RPMI7951 (cell line): ENCODE results near the gene EPHA1. TPM values are rescaled to one million over a fixed set of nuclear protein-coding genes. Genes with fewer than 3 reads are reported as not detected.
"Not testable (repeated sequence)": the region's sequence is repeated elsewhere in the genome, so short reads cannot be mapped to it uniquely, and the experiment has no call there.

Experiments
- DNase-seq: peaks from one replicate; pipeline ENCODE4 v3.0.0-alpha.2; 2012; ENCODE audit warnings: low read depth
- total RNA-seq: library from RNA; depleted of rRNA; stranded (reverse); fragments of >200 nt; shearing (Covaris generic); gene quantifications from 2 replicates; pipeline ENCODE4 v1.2.3, GENCODE V29; 2014

Gene EPHA1
- total RNA-seq, 1 experiment from 2014 or later = not detected

DNA sequence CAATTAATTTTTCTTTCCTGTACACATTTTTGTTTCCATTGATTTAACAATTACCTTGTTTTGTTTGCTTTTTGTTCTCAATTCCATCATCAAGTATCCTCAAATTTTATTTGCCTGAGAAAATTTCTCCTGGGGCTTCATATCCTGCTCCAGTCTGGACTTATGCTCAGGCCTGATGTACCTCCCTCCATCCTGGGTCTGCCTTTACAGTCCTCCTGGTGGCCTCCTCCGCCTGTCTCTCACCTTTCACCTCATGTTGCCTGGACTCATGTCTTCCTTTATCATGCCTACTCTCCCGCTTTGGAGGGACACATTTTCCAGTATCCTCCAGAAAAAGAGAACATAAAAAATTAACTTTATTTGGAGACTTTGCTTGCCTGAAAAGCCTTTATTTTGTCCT is 22.5 kb upstream of the EPHA1 start:
- no peak for DNase-seq

DNA sequence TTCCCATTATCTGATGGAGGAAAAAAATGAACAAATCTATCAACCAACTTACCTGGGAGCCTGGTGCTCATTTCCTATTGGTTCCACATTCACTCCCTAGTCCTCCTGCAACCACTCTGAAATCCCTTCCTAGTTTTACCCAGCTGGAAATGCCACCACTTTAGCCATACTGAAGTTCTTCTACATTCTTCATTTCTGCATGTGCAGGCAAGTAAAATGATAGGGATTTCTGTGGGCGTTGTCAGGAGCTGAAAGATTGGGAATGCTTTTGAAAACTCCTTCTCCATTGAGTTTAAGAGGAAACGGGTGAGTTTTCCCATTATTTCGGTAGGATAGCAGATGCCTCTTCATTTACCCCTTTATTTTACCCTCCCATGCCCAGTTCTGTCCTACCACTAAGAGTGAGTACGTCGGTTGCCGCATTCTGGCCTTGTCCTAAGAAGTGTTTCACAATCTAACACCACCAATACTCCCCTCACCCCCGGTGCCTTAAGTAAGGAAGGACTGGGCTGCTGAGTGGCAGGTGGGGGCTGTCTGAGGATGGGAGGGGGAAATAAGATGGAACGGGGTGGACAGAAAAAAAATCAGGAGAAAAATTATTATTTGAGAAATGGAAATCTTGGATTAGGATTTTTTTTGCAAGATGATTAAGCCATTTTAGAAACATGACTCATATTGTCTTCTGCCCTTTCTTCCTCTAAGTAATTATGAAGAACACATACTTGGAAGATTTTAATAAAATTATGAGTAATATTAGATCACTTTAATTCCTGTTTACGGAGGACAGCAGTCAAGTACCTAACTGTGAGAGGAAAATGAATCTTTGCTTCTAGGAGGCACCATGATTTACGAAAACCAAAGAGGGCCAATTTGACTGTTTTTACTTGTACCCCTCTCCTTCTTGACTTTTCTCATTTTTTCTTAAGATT is 21.4 kb upstream of the EPHA1 start:
- DNase-seq = no peak

DNA sequence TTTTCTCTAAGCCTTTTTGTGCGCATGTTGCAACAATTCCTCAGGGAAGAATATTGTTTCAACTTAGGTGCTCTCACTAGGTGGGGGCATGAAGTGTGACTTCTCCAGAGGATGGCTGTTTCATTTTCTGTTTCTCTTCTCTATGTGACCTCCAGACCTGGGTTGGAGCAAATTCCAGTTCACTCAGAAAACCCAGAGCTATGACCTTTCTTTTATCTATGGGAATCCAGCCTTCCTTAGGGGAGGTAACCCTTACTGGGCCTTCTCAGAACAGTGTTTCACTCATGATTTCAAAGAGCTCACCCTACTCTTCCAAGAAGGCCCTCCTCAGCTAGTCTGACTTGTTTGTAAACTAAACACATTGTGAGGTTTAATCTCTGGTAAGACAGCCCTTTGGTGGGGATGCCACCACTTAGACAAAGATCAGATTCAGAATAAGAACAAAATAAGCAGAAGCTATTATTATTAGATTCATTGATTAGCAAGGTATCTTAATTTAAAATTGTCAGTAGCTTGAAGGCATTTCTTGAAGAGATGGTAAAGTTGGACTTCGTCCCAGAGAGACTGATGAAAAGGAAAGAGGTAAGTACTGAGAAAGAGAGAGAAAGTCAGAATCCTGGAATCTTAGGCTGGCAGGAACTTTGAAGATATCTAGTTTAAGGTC is 18.0 kb upstream of the EPHA1 start:
- no peak for DNase-seq

DNA sequence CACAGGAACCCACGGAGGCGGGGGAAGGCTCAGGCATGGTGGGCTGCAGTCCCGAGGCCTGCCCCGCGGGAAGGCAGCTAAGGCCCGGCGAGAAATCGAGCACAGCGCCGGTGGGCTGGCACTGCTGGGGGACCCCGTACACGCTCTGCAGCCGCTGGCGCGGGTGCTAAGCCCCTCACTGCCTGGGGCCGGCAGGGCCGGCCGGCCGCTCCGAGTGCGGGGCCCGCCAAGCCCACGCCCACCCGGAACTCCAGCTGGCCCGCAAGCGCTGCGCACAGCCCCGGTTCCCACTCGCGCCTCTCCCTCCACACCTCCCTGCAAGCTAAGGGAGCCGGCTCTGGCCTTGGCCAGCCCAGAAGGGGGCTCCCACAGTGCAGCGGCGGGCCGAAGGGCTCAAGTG is 15.8 kb upstream of the EPHA1 start:
- not testable (repeated sequence) for DNase-seq

DNA sequence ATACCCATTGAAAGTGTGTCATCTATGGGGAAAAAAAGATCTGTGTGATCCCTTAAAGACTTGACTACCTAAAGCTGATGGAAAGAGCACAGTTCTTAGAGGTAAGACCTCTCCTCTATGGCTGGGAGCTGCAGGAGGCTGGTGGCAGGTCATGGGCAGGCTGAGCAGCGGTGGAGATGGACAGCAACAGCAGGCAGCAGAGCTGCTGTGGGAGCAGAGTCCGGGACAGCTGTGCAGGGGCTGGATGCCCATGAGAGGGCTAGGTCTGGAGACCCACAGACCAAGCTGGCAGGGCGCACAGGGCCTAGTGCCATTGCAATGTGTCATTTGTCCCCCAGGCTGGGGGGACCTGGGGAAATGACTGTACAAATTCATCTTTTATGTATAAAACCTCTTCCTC is 13.4 kb upstream of the EPHA1 start:
- no peak for DNase-seq

DNA sequence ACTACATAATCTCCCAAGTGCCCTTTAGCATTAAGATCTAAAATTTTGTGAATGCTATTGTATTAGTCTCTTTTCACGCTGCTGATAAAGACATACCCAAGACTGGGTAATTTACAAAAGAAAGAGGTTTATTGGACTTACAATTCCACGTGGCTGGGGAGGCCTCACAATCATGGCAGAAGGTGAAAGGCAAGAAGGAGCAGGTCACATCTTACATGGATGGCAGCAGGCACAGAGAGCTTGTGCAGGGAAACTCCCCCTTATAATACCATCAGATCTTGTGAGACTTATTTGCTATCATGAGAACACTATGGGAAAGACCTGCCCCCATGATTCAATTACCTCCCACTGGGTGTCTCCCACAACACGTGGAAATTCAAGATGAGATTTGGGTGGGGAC is 12.0 kb upstream of the EPHA1 start:
- not testable (repeated sequence) for DNase-seq

DNA sequence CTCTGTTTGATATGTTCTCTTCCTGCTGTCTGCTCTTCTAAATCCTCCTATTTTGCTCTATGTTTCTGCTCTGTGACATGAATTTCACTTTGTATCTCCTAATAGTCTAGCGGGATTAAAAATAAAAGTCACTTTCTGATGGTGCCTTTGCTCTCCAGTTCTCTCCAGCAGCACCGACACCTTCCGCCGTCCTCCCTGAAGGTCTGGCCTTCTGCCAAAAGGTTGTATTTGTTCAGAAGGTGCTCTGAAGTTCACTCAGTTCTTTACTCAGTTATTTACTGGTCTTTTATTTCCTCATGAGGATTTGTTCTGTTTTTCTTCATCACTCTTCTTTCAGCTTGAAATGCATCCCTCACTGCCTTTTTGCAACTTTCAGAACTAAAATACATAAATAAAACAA is 11.2 kb upstream of the EPHA1 start:
- no peak for DNase-seq

DNA sequence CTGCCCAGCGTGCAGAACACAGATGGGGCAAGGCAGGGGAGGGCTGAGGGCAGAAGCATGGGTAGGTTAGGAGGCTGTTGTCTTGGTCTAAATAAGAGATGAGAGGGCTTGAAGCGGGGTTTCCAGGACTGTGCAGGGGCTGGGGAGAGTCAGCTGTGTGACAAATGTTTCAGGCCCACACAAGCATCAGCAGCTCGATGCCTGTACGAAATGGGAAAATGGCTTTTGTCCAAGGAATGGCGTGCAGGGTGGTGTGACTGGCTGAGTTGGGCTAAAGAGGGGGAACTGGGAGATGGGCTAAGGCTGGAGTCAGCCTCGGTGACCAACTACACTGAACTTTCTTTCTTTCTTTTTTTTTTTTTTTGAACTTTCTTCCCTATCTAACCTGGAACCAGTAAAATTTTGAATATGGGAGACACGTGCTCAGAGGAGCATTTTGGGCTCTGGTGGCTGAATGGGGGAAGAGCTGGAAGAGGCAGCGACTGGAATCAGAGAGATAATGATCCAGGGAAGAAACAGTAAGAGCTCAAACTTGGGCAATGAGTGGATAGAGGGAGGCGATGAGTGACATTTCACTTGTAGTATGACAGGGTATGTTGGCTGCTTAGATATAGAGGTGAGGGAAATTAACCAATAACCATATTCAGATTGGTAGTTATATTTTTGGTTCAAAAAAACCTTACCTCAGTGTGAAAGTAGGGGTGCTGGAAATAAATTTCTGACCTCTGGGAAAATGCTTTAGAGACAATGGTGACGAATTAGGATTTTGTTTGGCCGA is 10.2 kb upstream of the EPHA1 start:
- DNase-seq = no peak

DNA sequence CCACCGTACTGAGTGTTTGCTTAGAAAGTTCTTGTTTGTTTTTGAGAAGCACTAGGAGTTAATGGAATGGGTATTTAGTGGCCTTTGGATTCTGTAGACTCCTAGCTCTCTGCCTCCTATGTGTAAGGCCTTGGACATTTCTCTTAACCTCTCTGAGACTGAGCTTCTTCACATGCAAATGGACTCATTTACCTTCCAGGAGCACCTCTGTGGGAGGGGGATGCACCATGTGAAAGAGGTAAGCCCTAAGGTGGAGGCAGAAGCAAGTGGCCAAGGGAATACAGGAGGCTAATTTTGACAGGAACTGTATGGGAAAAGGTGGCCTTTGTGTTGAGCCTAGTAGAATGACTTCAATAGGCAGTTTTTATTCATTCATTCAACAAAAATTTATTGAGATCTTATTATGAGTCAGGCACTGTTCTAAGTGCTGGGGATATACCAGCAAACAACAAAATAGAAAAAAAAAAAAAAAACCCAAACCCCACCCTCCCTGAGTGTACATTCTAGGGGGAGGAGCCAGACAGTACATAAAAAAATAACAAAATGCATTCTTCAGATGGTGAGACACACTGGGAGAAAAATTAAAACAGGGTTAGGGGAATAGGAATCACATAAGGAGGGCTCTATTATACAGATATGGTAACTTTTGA is 9.2 kb upstream of the EPHA1 start:
- no peak for DNase-seq

DNA sequence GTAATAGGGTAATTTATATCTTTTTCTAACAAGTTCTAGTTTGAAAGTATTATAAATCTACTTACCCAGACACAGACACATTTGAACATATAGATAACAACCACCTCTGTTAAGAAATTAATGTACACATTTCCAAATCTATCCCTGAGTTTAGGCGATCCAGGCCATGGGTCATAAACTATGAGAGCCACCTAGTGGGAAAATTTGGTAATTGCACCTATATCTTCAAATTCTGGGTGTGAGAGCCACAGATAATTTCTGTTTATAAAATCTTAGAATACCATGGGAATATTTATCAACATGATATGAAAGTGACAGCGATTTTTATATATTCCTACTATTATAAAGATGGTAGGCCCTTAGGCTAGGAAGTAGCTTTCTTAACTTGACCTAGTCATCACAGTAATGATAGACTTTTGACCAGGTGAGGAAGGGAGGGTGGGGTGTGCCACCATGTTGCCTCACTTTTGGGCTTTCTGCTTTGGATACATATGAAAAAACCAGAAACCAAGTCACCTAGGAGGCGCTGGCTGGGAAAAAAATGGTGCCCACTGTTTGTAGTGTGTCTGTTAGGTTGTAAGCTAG is 8.0 kb upstream of the EPHA1 start:
- peak; percentile 51 for DNase-seq

DNA sequence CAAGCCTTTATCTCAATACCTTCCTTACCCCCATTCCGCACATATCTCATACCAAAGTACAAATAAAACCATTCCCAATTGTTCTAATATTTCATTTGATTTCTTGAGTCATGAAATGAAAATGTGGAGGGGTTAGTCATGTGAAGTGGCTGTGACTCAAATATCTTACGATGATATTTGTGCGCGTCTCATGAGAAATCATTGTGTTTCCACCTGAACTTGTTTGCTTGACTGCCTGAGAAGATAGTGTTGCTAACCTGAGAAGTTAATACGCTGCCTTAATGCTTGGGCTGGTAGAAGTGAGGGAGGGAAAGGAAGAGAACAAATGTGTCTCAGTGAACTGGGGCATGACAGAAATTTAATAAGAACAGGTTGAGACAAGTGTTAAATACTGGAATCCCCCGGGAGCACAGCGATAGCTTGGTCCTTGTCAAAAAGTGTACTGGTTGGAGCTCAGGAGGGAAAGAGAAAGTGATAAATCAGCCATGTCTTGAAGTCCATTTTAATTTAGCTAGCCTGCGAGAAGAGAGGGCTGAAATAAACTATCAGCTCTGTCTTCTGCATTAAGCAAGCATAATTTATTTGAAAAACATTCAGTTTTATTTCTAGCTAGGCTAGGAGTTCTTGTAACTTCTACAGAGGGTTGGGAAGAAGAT is 7.2 kb upstream of the EPHA1 start:
- DNase-seq = no peak

DNA sequence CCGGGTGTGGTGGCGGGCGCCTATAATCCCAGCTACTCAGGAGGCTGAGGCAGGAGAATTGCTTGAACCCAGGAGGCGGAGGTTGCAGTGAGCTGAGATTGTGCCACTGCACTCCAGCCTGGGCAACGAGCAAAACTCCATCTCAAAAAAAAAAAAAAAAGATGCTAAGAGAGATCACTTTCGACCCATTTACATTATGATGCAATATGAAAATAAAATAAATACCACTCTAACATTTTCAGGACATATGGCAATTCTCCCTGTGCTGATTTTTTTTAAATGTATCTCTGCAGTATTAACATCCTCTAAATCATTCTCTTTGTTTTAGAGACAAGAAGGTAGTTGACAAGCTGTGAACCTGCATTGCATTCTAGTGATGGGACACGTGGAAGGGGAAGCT is 6.6 kb upstream of the EPHA1 start:
- DNase-seq = not testable (repeated sequence)

DNA sequence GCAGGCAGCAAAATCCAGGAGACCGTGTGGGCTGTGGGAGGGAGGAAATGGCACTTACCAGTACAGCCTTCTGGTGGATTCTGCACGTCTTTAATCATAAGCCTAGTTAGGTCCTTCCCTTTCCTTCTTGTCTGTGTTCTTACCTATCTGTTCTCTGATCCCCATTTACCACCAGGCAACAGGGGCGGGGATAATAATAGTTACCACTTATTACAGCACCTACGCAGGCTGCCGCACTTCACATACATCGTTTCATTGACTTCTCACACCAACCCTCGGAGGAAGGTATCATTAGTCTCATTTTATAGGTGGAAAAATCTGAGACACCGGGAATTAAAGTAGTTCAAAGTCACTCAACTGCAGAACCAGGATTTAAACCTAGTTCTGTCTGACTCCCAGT is 4.5 kb upstream of the EPHA1 start:
- DNase-seq = no peak

DNA sequence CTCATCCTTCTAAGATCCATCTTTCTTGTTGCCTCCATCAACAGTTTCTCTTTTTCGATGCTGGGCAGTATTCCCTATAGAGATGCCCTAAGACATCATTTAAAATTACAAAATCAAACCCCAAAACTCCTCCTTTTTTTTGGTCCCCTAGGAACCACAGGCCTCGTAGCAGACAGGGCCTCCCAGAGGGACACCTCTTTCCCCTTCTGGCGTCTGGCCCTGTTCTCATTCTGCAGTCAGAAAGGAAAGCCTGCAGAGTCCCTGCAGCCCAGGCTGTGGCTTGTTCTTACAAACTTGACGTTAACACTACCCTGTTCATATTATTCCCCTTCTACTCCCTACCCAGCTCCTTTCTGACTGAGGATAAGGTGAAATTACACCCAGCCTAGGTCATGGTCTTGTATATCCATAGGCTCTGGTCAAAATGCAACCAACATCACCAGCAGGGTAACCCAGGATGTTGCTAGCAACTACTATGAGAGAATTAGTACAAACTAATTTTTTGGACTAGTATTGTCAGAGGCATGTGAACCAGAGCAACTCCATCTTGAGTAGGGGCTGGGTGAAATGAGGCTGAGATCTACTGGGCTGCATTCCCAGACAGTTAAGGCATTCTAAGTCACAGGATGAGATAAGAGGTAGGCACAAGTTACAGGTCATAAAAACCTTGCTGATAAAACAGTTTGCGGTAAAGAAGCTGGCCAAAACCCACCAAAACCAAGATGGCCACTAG is 3.5 kb upstream of the EPHA1 start:
- no peak for DNase-seq

DNA sequence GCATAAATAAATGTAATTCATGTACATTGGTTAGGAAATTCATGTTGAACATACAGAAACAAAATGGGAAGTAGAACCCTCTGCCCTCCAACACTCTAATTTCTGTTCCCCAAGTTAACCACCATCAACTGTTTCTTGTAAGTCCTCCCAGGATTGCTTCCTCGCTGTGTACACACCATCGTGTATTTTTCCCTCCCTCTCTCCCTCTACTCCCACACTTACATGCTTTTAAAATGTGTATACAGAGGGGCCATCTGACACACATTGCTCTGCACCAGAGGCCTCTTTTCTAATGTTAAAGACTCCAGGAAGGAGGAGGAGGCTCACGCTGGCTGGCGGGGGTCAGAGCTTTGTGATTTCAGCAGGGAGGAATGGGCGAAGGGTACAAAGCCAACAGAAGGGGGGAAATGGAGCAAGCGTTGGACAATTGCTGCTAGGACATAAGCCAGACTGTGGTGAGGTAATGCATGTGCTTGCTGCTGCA is 1.9 kb upstream of the EPHA1 start:
- no peak for DNase-seq

DNA sequence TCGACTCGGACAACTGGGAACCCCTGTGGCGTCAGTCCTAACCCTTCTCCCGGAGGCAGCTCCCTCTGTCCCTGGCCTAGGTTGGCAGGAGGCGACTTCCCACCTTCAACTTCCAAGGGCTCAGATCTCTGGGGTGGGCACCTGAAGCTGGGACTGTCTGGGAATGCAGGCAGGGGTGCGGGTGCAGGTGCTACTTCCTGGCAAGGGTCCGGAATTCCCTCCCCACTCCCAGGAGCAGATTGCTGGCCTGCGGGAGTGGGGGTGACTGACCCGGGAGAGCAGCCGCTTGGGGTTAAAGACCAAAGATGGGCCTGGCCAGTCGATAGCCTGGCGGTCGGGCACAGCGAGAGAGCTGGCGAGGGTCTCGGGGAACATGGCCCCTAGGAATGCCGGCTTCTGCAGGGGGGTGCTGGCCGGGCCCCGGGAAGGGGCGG is 387 bp downstream of the EPHA1 start:
- DNase-seq = no peak

DNA sequence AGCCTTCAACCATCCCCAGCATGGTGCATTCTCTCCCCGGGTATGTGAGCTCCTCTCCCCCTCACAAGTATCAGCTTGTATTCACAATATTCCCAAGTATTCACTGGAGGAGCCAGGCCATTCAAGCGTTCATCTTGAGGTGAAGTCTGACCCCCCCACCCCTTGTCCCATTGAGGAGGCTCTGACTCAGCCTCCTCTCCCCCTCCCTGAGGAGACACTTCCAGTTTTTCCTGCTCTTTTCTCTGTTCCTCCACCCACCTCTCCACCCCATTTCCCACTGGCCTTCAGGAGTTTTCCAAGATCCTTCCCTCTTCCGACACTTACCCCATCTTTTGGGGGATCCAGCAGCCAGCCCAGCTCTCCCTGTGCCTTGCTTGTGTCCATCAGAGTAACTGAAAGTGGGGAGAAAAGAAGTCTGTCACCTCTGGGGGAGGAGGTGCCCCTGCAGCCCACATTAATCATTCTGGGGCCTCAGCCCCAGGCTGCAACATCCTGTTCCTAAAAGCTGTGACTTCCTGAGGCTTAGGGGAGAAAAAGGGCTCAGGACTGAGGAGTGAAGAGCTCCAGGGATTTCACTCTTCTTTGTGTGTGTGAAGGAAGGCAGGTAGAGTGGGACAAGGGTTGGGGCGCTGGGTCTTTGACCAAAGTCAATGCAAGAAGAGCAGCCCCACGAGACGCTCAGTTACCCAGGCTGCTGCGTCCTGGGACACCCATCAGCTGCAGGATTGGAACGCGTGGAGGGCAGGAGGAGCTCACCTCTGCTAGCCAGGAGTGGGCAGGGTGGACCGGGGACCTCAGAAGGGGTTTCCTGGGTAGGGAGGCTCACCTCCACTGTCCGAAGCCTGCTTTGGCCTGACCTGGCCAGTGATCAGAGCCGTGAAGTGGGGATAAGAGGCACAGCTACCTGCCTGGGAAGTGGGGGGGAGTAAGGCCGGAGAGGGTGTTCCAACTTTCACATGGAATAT is 1.1 kb downstream of the EPHA1 start:
- DNase-seq = no peak

DNA sequence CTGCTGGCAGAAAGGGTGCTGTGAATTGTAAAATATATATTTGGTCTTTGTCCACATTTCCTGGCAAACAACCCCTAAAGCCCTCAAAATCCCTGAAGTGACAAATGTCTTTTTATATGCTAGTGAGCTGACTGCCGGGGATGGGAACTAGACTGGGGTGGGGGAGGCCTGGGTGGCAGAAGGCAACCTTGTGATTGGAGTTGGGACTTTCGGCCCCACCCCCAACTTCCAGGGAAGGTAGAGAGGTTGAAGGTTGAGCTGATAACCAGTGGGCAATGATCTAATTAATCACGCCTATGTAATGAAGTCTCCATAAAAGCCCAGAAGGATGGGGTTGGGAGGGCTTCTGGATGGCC is 2.7 kb downstream of the EPHA1 start:
- DNase-seq = no peak
